Prostate gland (tissue), 2 donors: ENCODE measurements around the gene POLE. TPM values are rescaled to one million over a fixed set of nuclear protein-coding genes. Genes with fewer than 3 reads are reported as not detected.

ENCODE experiments used
- DNase-seq: peaks from one replicate; pipeline ENCODE4 v3.0.0-alpha.2; 2019; ENCODE audit warnings: low spot score
- H3K27ac ChIP-seq, 2 donors: fragments of 200-600 bp; sonication (generic); 2 replicates each; pipeline ENCODE4 v1.5.1; 2017 to 2019
- H3K27me3 ChIP-seq: fragments of 200-600 bp; sonication (generic); replicated peaks from 2 replicates; pipeline ENCODE4 v1.5.1; 2019; ENCODE audit not compliant: insufficient read depth
- H3K36me3 ChIP-seq, 2 donors: fragments of 200-600 bp; sonication (generic); 1 replicate in 1 of 2; 2 replicates in 1 of 2; pipeline versions ENCODE4 v1.5.1 to v1.8.1; 2017 to 2019
- H3K4me1 ChIP-seq: fragments of 200-600 bp; sonication (generic); replicated peaks from 2 replicates; pipeline ENCODE4 v1.5.1; 2019
- H3K4me3 ChIP-seq, 2 donors: fragments of 200-600 bp; sonication (generic); 2 replicates each; pipeline ENCODE4 v1.5.1; 2017 to 2019
- H3K9me3 ChIP-seq: fragments of 200-600 bp; sonication (generic); 2 replicates; pipeline ENCODE4 v1.5.1; 2017
- POLR2A ChIP-seq: fragments of 450-650 bp; IDR thresholded peaks from one replicate; pipeline ENCODE4 v1.6.1; 2016; ENCODE audit warnings: antibody characterized with exemption, mild to moderate bottlenecking
- POLR2AphosphoS5 ChIP-seq: sonication (generic); formaldehyde crosslinking; IDR thresholded peaks from one replicate; pipeline ENCODE4 v1.6.1; 2017; ENCODE audit warnings: antibody characterized with exemption
- WGBS: methylation state at CpG from one replicate; pipeline ENCODE4 v1.1.5; 2018; 5-methylcytosine and 5-hydroxymethylcytosine counted together
- intact Hi-C: fragments of 100-400 bp; cut with DNase I; formaldehyde crosslinking; loops from one replicate; pipeline ENCODE4 v1.14.2; 2022
- total RNA-seq, 2 donors: library from RNA; depleted of rRNA; stranded (reverse); fragments of >200 nt; gene quantifications; one replicate each; pipeline ENCODE4 v1.1.0, GENCODE V29; 2016
- TF ChIP-seq, protein P1 (sequence below), 4 experiments: fragments of 200-600 bp in 2 of 4; fragments of 450-650 bp in 2 of 4; sonication (generic) in 2 of 4; IDR thresholded peaks; 1 replicate in 3 of 4; 2 replicates in 1 of 4; pipeline ENCODE4 v1.5.1; 2016 to 2019; ENCODE audit warnings: antibody characterized with exemption in 4 of 4, mild to moderate bottlenecking in 2 of 4, moderate library complexity in 2 of 4

POLE gene
- total RNA-seq, 2 donors from 2014 or later = 41.8 to 65.4 TPM

DNA sequence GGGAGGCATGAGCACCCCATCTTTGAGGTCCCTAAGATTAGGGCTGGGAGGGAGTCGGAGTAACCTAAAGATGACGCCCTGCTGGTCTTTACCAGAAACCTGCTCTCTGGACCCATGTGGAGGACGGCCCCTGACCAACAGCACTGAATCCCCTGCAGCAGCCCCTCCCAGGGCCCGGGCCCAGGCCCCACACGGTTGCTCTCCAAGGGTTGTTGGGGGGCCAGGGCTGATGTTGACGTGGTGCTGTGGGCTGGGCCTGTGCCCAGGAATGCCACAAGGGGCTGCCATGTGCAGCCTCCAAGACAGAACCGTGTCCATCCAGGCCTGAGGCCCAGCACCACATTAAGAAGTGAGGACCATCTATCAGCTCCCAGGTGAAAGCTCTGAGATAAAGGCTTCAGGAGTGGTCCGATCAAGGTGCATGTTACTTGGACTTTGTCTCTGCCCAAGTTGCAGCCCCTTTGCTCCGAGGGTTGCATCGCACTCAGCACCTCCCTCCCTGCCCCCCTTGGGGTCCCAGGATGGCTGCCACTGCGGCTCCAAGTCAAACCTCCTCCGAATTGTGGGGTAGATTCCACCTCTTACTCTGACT, 106.3 kb downstream of the POLE start:
- H3K27ac ChIP-seq = no peak overlapping the region
- H3K27me3 ChIP-seq = no peaks in the 10 kb centered on the region
- TF ChIP-seq POLR2AphosphoS5 (no peak), POLR2A (no peak)
- TF ChIP-seq, protein P1, sequence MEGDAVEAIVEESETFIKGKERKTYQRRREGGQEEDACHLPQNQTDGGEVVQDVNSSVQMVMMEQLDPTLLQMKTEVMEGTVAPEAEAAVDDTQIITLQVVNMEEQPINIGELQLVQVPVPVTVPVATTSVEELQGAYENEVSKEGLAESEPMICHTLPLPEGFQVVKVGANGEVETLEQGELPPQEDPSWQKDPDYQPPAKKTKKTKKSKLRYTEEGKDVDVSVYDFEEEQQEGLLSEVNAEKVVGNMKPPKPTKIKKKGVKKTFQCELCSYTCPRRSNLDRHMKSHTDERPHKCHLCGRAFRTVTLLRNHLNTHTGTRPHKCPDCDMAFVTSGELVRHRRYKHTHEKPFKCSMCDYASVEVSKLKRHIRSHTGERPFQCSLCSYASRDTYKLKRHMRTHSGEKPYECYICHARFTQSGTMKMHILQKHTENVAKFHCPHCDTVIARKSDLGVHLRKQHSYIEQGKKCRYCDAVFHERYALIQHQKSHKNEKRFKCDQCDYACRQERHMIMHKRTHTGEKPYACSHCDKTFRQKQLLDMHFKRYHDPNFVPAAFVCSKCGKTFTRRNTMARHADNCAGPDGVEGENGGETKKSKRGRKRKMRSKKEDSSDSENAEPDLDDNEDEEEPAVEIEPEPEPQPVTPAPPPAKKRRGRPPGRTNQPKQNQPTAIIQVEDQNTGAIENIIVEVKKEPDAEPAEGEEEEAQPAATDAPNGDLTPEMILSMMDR (IDR thresholded peaks at IDR 0.05) = no peak
- intact Hi-C loops = no loop called here
- no peaks in the 10 kb centered on the region for H3K36me3 ChIP-seq
- H3K4me3 ChIP-seq = no peak overlapping the region
- H3K4me1 ChIP-seq = no peaks in the 10 kb centered on the region
- no peaks in the 10 kb centered on the region for H3K9me3 ChIP-seq
- WGBS = 87% methylated on average over 12 of the region's 12 CpGs
- no peak for DNase-seq

DNA sequence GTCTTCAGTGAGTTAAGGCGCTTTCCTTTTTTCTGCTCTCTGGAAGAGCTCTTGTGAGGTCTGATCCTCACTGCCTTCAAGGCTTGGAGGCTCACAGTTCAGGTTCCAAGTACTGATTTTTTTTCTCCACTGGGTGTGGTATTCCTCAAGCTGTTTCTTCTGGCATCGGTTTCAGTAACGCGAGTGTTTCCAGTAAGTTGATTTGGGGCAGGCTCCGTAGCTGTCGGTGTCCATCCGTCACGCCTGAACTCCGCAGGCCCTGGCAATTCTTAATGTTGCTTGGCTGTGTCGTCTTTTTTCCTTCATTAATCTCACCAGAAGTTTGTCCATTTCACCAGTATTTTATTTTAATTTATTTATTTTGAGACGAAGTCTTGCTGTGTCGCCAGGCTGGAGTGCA, 107.4 kb downstream of the POLE start:
- Histone ChIP-seq H3K4me3 (no peak overlapping the region), H3K4me1 (no peaks in the 10 kb centered on the region), H3K9me3 (no peaks in the 10 kb centered on the region), H3K27me3 (no peaks in the 10 kb centered on the region), H3K27ac (no peak overlapping the region), H3K36me3 (no peaks in the 10 kb centered on the region)
- TF ChIP-seq POLR2A = no peak
- TF ChIP-seq, protein P1 (IDR thresholded peaks at IDR 0.05) = no peak
- TF ChIP-seq POLR2AphosphoS5 = no peak
- intact Hi-C loops = no loop called here
- DNase-seq = no peak
- 80% methylated on average over 12 of the region's 12 CpGs for WGBS

DNA sequence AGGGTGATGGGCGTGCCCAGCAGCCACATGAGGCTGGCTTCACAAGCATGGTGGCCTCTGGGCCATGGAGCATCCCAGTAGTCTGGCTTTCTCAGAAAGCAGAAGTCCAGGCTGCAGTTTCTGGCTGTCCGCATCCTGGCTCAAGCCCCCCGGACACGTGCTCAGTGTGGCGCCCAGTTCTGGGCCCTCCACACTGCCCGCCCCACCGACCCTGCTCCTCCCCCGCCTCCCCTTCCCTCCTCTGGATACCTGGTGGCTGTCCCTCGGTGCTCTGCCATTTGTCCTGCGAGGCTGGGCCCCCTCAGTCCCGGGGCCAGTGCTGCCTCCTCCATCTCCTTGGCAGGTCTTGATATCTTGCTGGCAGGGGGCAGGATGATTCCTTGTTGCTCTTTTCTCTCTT, 108.3 kb downstream of the POLE start:
- Histone ChIP-seq H3K36me3 (no peaks in the 10 kb centered on the region), H3K9me3 (no peaks in the 10 kb centered on the region), H3K27ac (no peak overlapping the region), H3K4me3 (no peak overlapping the region), H3K4me1 (no peaks in the 10 kb centered on the region), H3K27me3 (no peaks in the 10 kb centered on the region)
- DNase-seq = no peak
- TF ChIP-seq, protein P1 (IDR thresholded peaks at IDR 0.05) = no peak
- TF ChIP-seq POLR2A = no peak
- no peak for TF ChIP-seq POLR2AphosphoS5
- WGBS = 77% methylated on average over 11 of the region's 11 CpGs
- intact Hi-C loops = no loop called here

DNA sequence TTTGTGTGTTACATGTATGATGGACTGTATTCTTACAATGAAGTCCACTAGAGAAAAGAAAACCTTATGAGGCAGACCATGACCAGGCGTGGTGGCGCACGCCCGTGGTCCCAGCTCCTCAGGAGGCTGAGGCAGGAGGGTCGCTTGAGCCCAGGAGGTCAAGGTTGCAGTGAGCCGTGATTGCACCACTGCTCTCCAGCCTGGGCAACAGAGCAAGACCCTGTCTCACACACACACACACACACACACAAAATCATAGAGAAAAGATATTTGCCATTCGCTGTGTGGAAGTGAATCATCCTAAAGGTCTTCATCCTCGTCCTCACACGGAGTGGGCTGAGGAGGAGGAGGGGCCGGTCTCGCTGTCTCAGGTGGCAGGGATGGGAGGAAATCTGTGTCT, 109.0 kb downstream of the POLE start:
- no peak overlapping the region for H3K4me3 ChIP-seq
- TF ChIP-seq, protein P1 (IDR thresholded peaks at IDR 0.05) = no peak
- TF ChIP-seq POLR2AphosphoS5 (no peak), POLR2A (no peak)
- 81% methylated on average over 10 of the region's 11 CpGs for WGBS
- no peaks in the 10 kb centered on the region for H3K36me3 ChIP-seq
- no peak for DNase-seq
- no peaks in the 10 kb centered on the region for H3K27me3 ChIP-seq
- intact Hi-C loops = no loop called here
- H3K4me1 ChIP-seq = no peaks in the 10 kb centered on the region
- no peaks in the 10 kb centered on the region for H3K9me3 ChIP-seq
- no peak overlapping the region for H3K27ac ChIP-seq

DNA sequence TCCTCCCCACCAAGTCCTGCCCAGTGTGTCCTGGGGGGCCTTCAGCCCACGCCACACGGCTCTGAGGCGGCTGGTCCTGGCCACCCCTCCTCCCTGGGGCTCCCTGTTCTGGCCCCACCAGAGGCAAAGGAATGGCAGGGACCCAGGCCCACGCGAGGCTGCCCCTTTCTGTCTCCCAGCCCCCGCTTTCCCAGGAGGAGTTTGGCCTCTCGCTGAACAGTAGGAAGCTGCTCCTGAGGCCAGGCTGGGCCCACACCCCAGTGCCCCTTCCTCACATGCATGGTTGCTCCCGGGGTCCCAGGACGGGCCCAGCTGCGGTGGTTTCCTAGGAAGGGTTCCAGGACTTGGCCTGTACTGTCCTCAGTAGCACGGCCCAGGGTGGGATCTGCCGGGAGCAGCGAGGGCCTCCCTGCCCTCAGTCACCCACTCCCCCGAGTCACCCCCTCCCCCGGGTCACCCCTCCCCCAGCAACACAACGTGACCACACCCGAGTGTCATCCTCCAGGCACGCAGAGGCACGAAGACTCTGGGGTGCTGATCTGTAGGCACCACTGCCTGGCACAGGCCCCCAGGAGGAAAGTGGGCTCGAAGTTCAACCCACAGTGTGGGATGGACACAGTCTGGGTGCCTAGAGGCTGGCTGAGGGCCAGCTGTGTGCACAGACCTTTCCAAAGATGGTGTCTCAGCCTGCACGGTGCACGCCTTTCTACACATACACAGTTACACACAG, 109.8 kb downstream of the POLE start:
- no peak for DNase-seq
- Histone ChIP-seq H3K27ac (no peak overlapping the region), H3K4me3 (no peak overlapping the region), H3K36me3 (peaks cover 0 to 4% of the 10 kb centered on the region in 2 donors), H3K27me3 (no peaks in the 10 kb centered on the region), H3K9me3 (no peaks in the 10 kb centered on the region), H3K4me1 (no peaks in the 10 kb centered on the region)
- 79% methylated on average over 21 of the region's 22 CpGs for WGBS
- TF ChIP-seq POLR2AphosphoS5 (no peak), POLR2A (no peak)
- TF ChIP-seq, protein P1 (IDR thresholded peaks at IDR 0.05) = no peak
- intact Hi-C loops = no loop called here
